ENCODE measurements around the gene REL. TPM values are rescaled to one million over a fixed set of nuclear protein-coding genes. Genes with fewer than 3 reads are reported as not detected.

The REL gene
- total and polyA plus RNA-seq, 9 of the 15 experiments (the other 6 are each of a cell fraction or from before 2014, with no cell fraction given) = 0.63 to 8.6 (median 6.3) TPM

- no peak for TF ChIP-seq CHD2 (IDR thresholded peaks at IDR 0.05; ENCODE audit: low read depth, low read length)
These were observed 32.2 kb upstream of the REL start (continued) for GRCh38 chr2:60849187-60849586.

GRCh38 chr2:60852282-60852860 is 29.0 kb upstream of the REL start:
- Histone ChIP-seq H3K27me3 (ENCODE audit: control insufficient read depth in 2 of 2, insufficient read depth in 2 of 2, low read length in 2 of 2) (no peaks in the 10 kb centered on the region), H3K4me1 (replicated peaks in 1 of 2; ENCODE audit: control insufficient read depth in 2 of 2, insufficient read depth in 2 of 2, low read length in 2 of 2) (peaks cover 4 to 15% of the 10 kb centered on the region in 2 experiments; a peak in 4 of 5 replicates), H3K27ac (ENCODE audit: extremely low read depth, low read depth, low read length) (no peak overlapping the region), H3K9ac (ENCODE audit: insufficient read depth in 1 of 2, low read depth in 2 of 2, low read length in 2 of 2) (no peak overlapping the region), H3K9me3 (replicated peaks; ENCODE audit: control insufficient read depth, insufficient read depth, low read depth, low read length) (no peaks in the 10 kb centered on the region), H3K4me2 (ENCODE audit: insufficient read depth, low read length) (no peak overlapping the region), H3K79me2 (ENCODE audit: control insufficient read depth, insufficient read depth, low read length) (no peaks in the 10 kb centered on the region), H3K36me3 (ENCODE audit: control insufficient read depth, insufficient read depth, low read length) (no peaks in the 10 kb centered on the region), H2AFZ (ENCODE audit: low read depth, low read length) (no peak overlapping the region), H3K9me1 (ENCODE audit: control insufficient read depth, insufficient read depth, low read length) (no peaks in the 10 kb centered on the region), H3K4me3 (no peak overlapping the region), H4K20me1 (replicated peaks; ENCODE audit: control insufficient read depth, insufficient read depth, low read length) (no peaks in the 10 kb centered on the region)
- WGBS (ENCODE audit: insufficient coverage, low coverage, missing lambda C conversion rate) = 56% methylated on average over 8 of the region's 8 CpGs
- POLR2A ChIA-PET = interaction anchor here (1.1 kb wide), 1 partner anchor 23 kb away, joined by 3 read pairs; no protein-coding TSS in a partner anchor
- no TSS peak for BruUV-seq (replicated peaks)
- ATAC-seq (no peak), FAIRE-seq (no peak), DNase-seq (ENCODE audit: extremely low read depth in 1 of 4, low spot score in 3 of 4) (no peak)
- intact Hi-C loops (cut with micrococcal nuclease) (no loop called here), in situ Hi-C loops (cut with MboI) (no loop called here)
- CTCF ChIA-PET (ENCODE audit: low intra/inter-chr PET ratio) = no interaction called here
- TF ChIP-seq ESRRB (CRISPR knock-in tag; IDR thresholded peaks at IDR 0.05; ENCODE audit: borderline replicate concordance) (no peak), POLR2B (IDR thresholded peaks at IDR 0.05; ENCODE audit: low read depth, partially characterized antibody) (no peak), REST (IDR thresholded peaks at IDR 0.05; ENCODE audit: borderline replicate concordance) (no peak), REST (CRISPR knock-in tag; IDR thresholded peaks at IDR 0.05; ENCODE audit: low read depth) (no peak), ZNF57 (CRISPR knock-in tag; IDR thresholded peaks at IDR 0.05) (no peak), BRD9 (IDR thresholded peaks at IDR 0.05; ENCODE audit: low read depth, partially characterized antibody) (no peak), KDM2B (CRISPR knock-in tag; IDR thresholded peaks at IDR 0.05) (no peak), PCBP1 (IDR thresholded peaks at IDR 0.05; ENCODE audit: low read depth, low read length, poor library complexity, severe bottlenecking) (no peak), HNRNPL (IDR thresholded peaks at IDR 0.05; ENCODE audit: low read depth, low read length) (no peak), ZNF696 (CRISPR knock-in tag; conservative IDR thresholded peaks at IDR 0.05) (no peak), ZNF695 (CRISPR knock-in tag; IDR thresholded peaks at IDR 0.05) (no peak)
- TF ChIP-seq, protein P1, sequence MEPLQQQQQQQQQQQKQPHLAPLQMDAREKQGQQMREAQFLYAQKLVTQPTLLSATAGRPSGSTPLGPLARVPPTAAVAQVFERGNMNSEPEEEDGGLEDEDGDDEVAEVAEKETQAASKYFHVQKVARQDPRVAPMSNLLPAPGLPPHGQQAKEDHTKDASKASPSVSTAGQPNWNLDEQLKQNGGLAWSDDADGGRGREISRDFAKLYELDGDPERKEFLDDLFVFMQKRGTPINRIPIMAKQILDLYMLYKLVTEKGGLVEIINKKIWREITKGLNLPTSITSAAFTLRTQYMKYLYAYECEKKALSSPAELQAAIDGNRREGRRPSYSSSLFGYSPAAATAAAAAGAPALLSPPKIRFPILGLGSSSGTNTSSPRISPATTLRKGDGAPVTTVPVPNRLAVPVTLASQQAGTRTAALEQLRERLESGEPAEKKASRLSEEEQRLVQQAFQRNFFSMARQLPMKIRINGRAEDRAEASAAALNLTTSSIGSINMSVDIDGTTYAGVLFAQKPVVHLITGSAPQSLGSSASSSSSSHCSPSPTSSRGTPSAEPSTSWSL (CRISPR knock-in tag; IDR thresholded peaks at IDR 0.05; ENCODE audit: borderline replicate concordance) = no peak
